NCI-H2081 treated with DMSO at 0.1 percent for 48 hours (cell line): ENCODE data around the gene LYPD8.

ENCODE experiments used
- DNase-seq: peaks from one replicate; lab custom pipeline; 2025; lab: John Stamatoyannopoulos, UW

The LYPD8 gene

GRCh38 chr1:248697907-248698306 lies 57.7 kb downstream of the LYPD8 start:
- no peak for DNase-seq

GRCh38 chr1:248696774-248697173 lies 58.8 kb downstream of the LYPD8 start:
- DNase-seq = no peak

- no peak for DNase-seq
Observed at GRCh38 chr1:248696261-248696660, 59.3 kb downstream of the LYPD8 start.

- no peak for DNase-seq
Observed at GRCh38 chr1:248695451-248696132, 60.0 kb downstream of the LYPD8 start.

GRCh38 chr1:248691567-248692155 lies 63.9 kb downstream of the LYPD8 start:
- no peak for DNase-seq
